ENCODE data around the gene TTLL5. TPM values are rescaled to one million over a fixed set of nuclear protein-coding genes. Genes with fewer than 3 reads are reported as not detected.

Gene TTLL5
- total and polyA plus RNA-seq, 8 donors = 10.1 to 48.4 (median 17.3) TPM

DNA sequence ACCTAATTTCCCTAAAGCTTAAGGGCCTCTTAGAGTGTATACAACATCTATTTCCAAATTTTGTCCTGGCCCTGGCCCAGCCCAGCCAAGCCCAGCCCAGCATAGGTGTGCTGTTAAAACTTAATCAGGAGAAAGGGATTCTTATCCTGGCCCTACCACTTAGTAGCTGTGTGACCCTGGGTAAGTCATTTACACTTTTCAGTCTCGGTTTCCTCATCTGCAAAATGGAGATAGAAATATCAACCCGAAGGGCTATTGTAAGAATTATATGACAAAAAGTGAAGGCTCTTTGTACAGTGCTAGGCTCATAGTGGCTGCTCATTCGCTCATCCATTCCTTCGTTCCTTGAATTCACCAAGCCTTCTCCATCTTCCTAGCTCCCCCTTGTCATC is 812 bp upstream of the TTLL5 start:
- Histone ChIP-seq H3K36me3 (peaks cover 4 to 34% (median 31%) of the 10 kb centered on the region in 4 donors), H3K27ac (peak overlapping the region; percentile 85 to 94 (median 92)), H3K27me3 (no peaks in the 10 kb centered on the region), H3K9me3 (no peaks in the 10 kb centered on the region), H3K4me1 (peaks cover 14 to 31% (median 24%) of the 10 kb centered on the region in 4 donors), H3K4me3 (peak overlapping the region; percentile 84 to 97 (median 94))
- no peak for TF ChIP-seq POLR2AphosphoS5 (IDR thresholded peaks at IDR 0.05)
- no peak for TF ChIP-seq EP300 (IDR thresholded peaks at IDR 0.05)
- no peak for TF ChIP-seq POLR2A (IDR thresholded peaks at IDR 0.05)
- no peak for TF ChIP-seq CTCF (IDR thresholded peaks at IDR 0.05)
- 8 to 19% (median 15%) methylated on average over 4 of the region's 4 CpGs for WGBS, 5 donors
- no peak for DNase-seq
- intact Hi-C loops (cut with DNase I; ENCODE audit: low total_unique reads) = no loop called here

GRCh38 chr14:75661499-75661814 is 411 bp downstream of the TTLL5 start:
- Histone ChIP-seq H3K27me3 (no peaks in the 10 kb centered on the region), H3K4me1 (peaks cover 14 to 31% (median 24%) of the 10 kb centered on the region in 4 donors), H3K9me3 (no peaks in the 10 kb centered on the region), H3K4me3 (peak overlapping the region; percentile 84 to 97 (median 94)), H3K27ac (peak overlapping the region; percentile 85 to 94 (median 92)), H3K36me3 (peaks cover 3 to 31% (median 24%) of the 10 kb centered on the region in 4 donors)
- DNase-seq = no peak
- 0 to 1% (median 0%) methylated on average over 14 to 18 of the region's 18 CpGs for WGBS, 5 donors
- intact Hi-C loops (cut with DNase I; ENCODE audit: low total_unique reads) = no loop called here
- TF ChIP-seq POLR2AphosphoS5 (IDR thresholded peaks at IDR 0.05) (no peak), POLR2A (IDR thresholded peaks at IDR 0.05) (no peak), EP300 (IDR thresholded peaks at IDR 0.05) (no peak), CTCF (IDR thresholded peaks at IDR 0.05) (no peak)

- no peaks in the 10 kb centered on the region for H3K9me3 ChIP-seq
- peaks cover 14 to 35% (median 24%) of the 10 kb centered on the region in 4 donors for H3K4me1 ChIP-seq
- H3K36me3 ChIP-seq = peaks cover 0 to 22% (median 13%) of the 10 kb centered on the region in 4 donors
- H3K4me3 ChIP-seq = no peak overlapping the region
- H3K27ac ChIP-seq = no peak overlapping the region
- no peaks in the 10 kb centered on the region for H3K27me3 ChIP-seq
- no peak for TF ChIP-seq POLR2AphosphoS5 (IDR thresholded peaks at IDR 0.05)
- no peak for TF ChIP-seq POLR2A (IDR thresholded peaks at IDR 0.05)
- no peak for TF ChIP-seq CTCF (IDR thresholded peaks at IDR 0.05)
- no peak for TF ChIP-seq EP300 (IDR thresholded peaks at IDR 0.05)
- intact Hi-C loops (cut with DNase I; ENCODE audit: low total_unique reads) = no loop called here
- 72 to 95% (median 82%) methylated on average over 3 of the region's 3 CpGs for WGBS, 5 donors
- no peak for DNase-seq
Observed at GRCh38 chr14:75662966-75663365, 1.9 kb downstream of the TTLL5 start.

- Histone ChIP-seq H3K4me1 (peaks cover under 1 to 12% (median 3%) of the 10 kb centered on the region in 4 donors), H3K27ac (no peak overlapping the region), H3K27me3 (no peaks in the 10 kb centered on the region), H3K9me3 (no peaks in the 10 kb centered on the region), H3K36me3 (peaks cover 12 to 58% (median 50%) of the 10 kb centered on the region in 4 donors), H3K4me3 (no peak overlapping the region)
- intact Hi-C loops (cut with DNase I; ENCODE audit: low total_unique reads) = no loop called here
- DNase-seq = no peak
- 66 to 87% (median 85%) methylated on average over 2 of the region's 2 CpGs for WGBS, 5 donors
- TF ChIP-seq CTCF (IDR thresholded peaks at IDR 0.05) (no peak), EP300 (IDR thresholded peaks at IDR 0.05) (no peak), POLR2AphosphoS5 (IDR thresholded peaks at IDR 0.05) (no peak)
Observed at GRCh38 chr14:75667099-75667765, 6.2 kb downstream of the TTLL5 start.
